GM12892 (cell line): ENCODE data around the gene NOMO2.
"Not testable (repeated sequence)": the region's sequence is repeated elsewhere in the genome, so short reads cannot be mapped to it uniquely, and the experiment has no call there.

ENCODE experiments used
- DNase-seq: peaks from one replicate; pipeline ENCODE4 v3.0.0; 2011; ENCODE audit not compliant: insufficient read length
- FAIRE-seq: peaks from 2 replicates; lab custom pipeline; 2011; peaks lifted over from hg19 to GRCh38; lab: Jason Lieb, UNC

Gene NOMO2

DNA sequence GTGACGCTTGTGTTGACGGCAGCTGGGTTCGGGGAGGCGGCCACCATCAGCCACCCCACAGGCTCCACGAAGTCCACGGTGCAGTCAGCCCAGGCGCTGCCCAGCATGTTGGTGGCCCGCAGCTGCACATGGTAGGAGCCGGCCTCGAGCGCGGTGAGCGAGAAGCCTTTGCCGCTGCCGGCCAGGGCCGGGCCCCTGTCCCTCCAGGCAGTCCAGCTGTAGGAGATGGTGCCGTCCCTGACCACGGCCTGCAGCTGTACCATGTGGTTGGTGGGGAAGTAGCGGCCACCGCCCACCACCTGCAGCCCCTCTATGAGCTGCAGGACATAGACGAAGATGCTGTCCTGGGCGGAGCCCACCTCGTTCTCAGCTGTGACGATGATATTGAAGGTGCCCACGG, 175.4 kb downstream of the NOMO2 start:
- FAIRE-seq: not testable (repeated sequence)

GRCh38 chr16:18385285-18385684, 176.6 kb downstream of the NOMO2 start:
- not testable (repeated sequence) for DNase-seq, FAIRE-seq

More for the DNA sequence above, 175.4 kb downstream of the NOMO2 start:
- not testable (repeated sequence) for DNase-seq

GRCh38 chr16:18384869-18385268, 177.0 kb downstream of the NOMO2 start:
- not testable (repeated sequence) for FAIRE-seq, DNase-seq

DNA sequence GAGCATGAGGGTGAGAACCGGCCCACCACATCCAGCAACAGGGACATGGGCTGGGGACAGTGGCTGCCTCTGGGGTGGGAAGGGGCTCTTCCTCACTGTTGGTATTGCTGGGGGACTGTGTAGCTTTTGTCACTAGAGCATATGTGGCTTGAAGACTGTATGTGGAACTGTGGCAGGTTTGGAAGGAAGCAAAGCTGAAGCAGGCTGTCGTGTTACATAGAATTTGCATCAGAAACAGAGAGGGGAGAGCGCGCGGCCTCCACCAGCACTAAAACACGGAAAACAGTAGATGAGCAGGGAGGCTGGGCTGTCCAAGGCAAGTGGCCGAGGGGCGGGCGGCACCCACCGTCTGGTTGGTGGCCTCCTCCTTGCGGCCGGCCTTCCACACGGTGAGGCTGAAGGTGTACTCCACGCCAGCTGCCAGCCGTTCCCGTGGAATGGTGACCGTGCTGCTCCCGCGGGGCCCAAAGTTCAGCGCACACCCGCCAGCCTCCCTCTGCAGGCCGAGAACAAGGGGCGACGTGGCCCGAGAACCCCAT, 177.7 kb downstream of the NOMO2 start:
- FAIRE-seq, DNase-seq: not testable (repeated sequence)

GRCh38 chr16:18382696-18383095, 179.2 kb downstream of the NOMO2 start:
- FAIRE-seq, DNase-seq: not testable (repeated sequence)
